ENCODE data around the gene PYGB.

The PYGB gene

DNA sequence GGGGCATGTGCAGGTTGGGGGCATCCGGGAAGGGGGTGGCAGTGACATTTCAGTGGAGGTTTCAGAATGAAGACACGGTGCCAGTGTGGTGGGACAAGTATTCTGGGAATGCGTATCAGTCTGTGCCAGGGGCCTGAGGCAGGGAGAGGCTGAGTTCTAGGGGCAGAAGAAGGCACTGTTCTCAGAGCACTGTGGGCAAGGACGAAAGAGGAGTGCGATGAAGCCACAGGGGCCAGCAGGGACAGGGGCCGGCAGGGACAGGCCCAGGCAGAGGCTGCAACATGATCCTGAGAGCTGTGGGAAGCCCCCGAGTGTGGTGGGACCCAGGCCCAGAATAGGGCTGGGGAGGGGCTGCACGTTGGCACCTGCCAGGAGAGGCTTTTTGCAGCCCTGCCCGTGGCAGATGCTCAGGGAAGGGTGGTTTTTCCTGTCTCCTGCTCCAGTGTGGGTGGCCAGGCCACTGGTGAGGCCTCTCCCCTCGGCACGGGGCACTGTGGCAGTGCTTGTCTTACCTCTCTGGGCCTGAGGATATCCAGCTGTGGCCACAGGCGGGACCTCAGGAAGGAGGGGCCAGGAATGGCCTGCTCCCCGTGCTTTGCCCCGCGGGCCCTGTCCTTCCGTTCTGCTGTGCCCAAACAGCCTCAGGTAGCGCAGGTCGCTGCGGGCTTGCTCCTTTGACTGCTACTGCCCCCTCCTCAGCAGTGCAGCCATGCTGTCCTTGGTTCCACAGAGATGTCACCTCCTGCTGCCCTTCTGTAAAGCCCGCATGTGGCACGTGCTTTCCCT lies 42.4 kb upstream of the PYGB start:
- Histone ChIP-seq H3K4me1 (peaks cover 28 to 51% (median 32%) of the 10 kb centered on the region in 10 experiments), H3K9me3 (replicated peaks in 1 of 11) (peaks cover 0 to 7% (median 0%) of the 10 kb centered on the region in 11 experiments; a peak in 3 of 22 replicates), H3K36me3 (peaks cover 25 to 48% (median 37%) of the 10 kb centered on the region in 11 experiments), H3K27me3 (no peaks in the 10 kb centered on the region), H3K4me3 (no peak overlapping the region), H4K20me1 (peaks cover 0 to 50% (median 24%) of the 10 kb centered on the region in 11 experiments; a peak in 14 of 22 replicates), H3K9ac (peak overlapping the region in 4 of 11 experiments; percentile 43 to 70 (median 66); a peak in 7 of 22 replicates), H3K27ac (peak overlapping the region in 8 of 11 experiments; percentile 43 to 79 (median 67); a peak in 16 of 22 replicates), H3K4me2 (peak overlapping the region; percentile 3 to 97 (median 72); a peak in 18 of 22 replicates)
- no peak for TF ChIP-seq Cebpa-rat (IDR thresholded peaks at IDR 0.05)

DNA sequence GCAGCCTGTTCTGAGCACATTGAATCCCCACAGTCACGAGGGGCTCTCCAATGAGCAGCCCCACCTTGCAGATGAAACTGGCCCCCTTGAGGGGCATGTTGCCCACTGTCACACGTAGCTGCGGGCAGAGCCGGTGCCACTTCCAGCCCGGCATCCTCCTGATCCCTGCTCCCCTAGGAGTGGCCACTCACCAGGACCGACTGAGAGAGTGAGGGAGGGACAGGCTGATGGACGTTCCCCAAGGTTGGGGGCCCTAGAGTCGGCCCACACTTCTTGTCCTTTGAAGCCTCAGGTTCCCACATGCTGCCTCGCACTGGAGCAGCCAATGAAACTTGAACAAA lies 41.9 kb upstream of the PYGB start:
- Histone ChIP-seq H3K36me3 (peaks cover 31 to 54% (median 43%) of the 10 kb centered on the region in 11 experiments), H3K4me3 (no peak overlapping the region), H3K4me1 (peaks cover 28 to 51% (median 32%) of the 10 kb centered on the region in 10 experiments), H3K9ac (peak overlapping the region in 2 of 11 experiments; percentile 66 to 70; a peak in 2 of 22 replicates), H4K20me1 (peaks cover 0 to 46% (median 24%) of the 10 kb centered on the region in 11 experiments; a peak in 14 of 22 replicates), H3K27ac (peak overlapping the region in 4 of 11 experiments; percentile 72 to 79 (median 77); a peak in 3 of 22 replicates), H3K4me2 (peak overlapping the region in 2 of 11 experiments; percentile 93 to 97; a peak in 4 of 22 replicates), H3K27me3 (no peaks in the 10 kb centered on the region), H3K9me3 (replicated peaks in 1 of 11) (peaks cover 0 to 7% (median 0%) of the 10 kb centered on the region in 11 experiments; a peak in 3 of 22 replicates)
- TF ChIP-seq Cebpa-rat (IDR thresholded peaks at IDR 0.05): no peak

DNA sequence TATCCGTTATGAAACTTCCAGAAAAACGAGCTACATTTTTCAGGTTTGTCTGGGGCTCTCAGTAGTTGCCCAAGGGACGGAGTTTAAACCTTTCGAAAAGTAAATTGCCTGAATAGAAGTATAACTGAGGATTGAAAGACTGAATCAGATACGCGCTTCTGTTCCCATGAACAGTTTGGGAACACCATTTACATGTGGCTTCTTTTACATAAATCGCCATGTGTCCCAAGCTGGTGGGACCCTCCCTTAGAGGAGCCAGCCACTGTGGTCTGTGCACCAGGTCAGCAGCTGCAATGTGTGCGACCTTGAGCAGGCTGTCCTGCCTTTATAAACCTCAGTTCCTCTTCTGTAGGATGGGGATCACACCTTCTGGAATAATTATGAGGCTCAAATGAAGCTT lies 41.3 kb upstream of the PYGB start:
- Histone ChIP-seq H3K9ac (no peak overlapping the region), H3K36me3 (peaks cover 33 to 58% (median 47%) of the 10 kb centered on the region in 11 experiments), H3K4me2 (no peak overlapping the region), H3K9me3 (replicated peaks in 1 of 11) (peaks cover 0 to 6% (median 0%) of the 10 kb centered on the region in 11 experiments; a peak in 3 of 22 replicates), H3K27me3 (no peaks in the 10 kb centered on the region), H4K20me1 (peaks cover 0 to 41% (median 24%) of the 10 kb centered on the region in 11 experiments; a peak in 14 of 22 replicates), H3K27ac (no peak overlapping the region), H3K4me3 (no peak overlapping the region), H3K4me1 (peaks cover 28 to 49% (median 32%) of the 10 kb centered on the region in 10 experiments)
- TF ChIP-seq Cebpa-rat (IDR thresholded peaks at IDR 0.05): no peak

DNA sequence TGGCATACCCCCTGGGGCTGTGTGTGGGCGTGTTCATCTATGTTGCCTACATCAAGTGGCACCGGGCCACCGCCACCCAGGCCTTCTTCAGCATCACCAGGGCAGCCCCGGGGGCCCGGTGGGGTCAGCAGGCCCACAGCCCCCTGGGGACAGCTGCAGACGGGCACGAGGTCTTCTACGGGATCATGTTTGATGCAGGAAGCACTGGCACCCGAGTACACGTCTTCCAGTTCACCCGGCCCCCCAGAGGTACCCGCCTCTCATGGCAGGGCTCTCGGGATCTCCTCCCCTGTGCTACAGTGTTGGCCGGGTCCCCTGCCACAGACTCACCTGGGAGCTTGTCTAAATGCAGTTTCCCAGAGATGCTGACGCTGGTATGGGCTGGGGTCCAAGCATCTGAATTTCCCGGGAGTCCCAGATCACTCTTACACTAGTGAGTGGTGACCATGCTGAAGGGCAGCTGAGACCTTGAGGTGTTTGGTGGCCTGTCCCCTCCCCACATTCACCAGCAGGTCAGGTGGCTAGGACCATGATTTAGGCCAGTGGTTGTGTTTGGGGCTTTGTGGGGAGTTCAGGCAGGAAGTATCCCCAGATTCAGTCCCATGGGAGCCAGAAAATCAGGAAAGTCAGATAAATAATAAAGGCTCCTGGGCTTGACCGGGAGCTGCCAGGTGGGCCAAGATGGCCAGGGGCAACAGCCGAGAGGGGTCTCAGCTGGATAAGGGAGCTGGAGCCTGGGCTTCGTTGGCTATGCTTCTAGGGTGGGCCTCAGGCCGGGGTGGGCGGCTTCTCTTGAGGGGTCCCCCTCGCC lies 40.5 kb upstream of the PYGB start:
- Histone ChIP-seq H3K4me3 (no peak overlapping the region), H3K27me3 (no peaks in the 10 kb centered on the region), H3K9me3 (replicated peaks in 1 of 11) (no peaks in the 10 kb centered on the region), H3K4me2 (no peak overlapping the region), H3K27ac (no peak overlapping the region), H4K20me1 (peaks cover 0 to 39% (median 27%) of the 10 kb centered on the region in 11 experiments; a peak in 14 of 22 replicates), H3K36me3 (peaks cover 36 to 61% (median 51%) of the 10 kb centered on the region in 11 experiments), H3K9ac (no peak overlapping the region), H3K4me1 (peaks cover 28 to 41% (median 32%) of the 10 kb centered on the region in 10 experiments)
- no peak for TF ChIP-seq Cebpa-rat (IDR thresholded peaks at IDR 0.05)

DNA sequence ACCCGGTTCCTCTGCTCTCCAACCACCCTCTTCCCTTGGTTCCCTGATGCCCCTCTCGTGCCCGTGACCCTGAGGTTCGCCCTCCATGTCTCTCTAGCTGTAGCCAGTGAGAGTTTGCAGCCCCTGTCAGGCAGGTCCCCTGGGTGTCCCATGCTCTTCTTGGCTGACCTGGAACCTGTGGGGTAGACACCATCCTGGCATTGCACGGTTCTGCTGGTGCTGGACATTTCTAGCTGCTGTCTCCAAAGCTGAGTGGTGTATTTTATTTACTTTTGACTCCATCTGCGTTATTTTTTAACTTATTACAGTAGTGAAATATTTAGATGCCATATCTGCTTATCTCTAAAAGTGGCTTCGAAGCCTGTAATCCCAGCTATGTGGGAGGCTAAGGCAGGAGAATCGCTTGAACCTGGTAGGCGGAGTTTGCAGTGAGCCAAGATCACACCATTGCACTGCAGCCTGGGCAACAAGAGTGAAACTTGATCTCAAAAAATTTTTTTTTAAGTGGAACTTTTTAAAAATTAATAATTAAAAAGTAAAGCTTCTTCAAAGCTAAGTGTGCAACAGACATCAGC lies 39.8 kb upstream of the PYGB start:
- Histone ChIP-seq H3K4me1 (peaks cover 26 to 34% (median 30%) of the 10 kb centered on the region in 10 experiments), H3K9me3 (replicated peaks in 1 of 11) (no peaks in the 10 kb centered on the region), H3K4me2 (no peak overlapping the region), H4K20me1 (peaks cover 0 to 39% (median 27%) of the 10 kb centered on the region in 11 experiments; a peak in 14 of 22 replicates), H3K27ac (no peak overlapping the region), H3K36me3 (peaks cover 41 to 68% (median 52%) of the 10 kb centered on the region in 11 experiments), H3K27me3 (no peaks in the 10 kb centered on the region), H3K4me3 (no peak overlapping the region), H3K9ac (no peak overlapping the region)
- no peak for TF ChIP-seq Cebpa-rat (IDR thresholded peaks at IDR 0.05)

DNA sequence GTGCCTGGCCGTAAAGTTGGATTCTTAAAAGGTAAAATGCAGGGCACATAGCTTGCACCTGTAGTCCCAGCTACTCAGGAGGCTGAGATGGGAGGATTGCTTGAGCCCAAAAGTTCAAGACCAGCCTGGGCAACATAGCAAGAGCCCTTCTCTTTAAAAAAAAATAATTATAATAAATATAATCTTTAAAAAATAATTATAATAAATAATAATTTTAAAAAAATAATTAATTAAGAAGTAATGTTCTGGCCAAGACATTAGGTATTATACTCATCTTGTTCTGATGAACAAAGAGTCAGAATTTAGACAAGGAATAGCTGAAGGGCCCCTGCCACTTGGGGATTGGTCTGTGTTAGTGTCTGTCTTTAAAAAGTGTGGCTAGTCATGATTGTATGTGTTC lies 38.5 kb upstream of the PYGB start:
- no peak overlapping the region for H3K4me2 ChIP-seq
- peaks cover 0 to 44% (median 27%) of the 10 kb centered on the region in 11 experiments; a peak in 15 of 22 replicates for H4K20me1 ChIP-seq
- no peak for TF ChIP-seq Cebpa-rat (IDR thresholded peaks at IDR 0.05)
- H3K9me3 ChIP-seq (replicated peaks in 1 of 11): no peaks in the 10 kb centered on the region
- peaks cover 54 to 82% (median 66%) of the 10 kb centered on the region in 11 experiments for H3K36me3 ChIP-seq
- H3K4me3 ChIP-seq: no peak overlapping the region
- no peak overlapping the region for H3K9ac ChIP-seq
- no peaks in the 10 kb centered on the region for H3K27me3 ChIP-seq
- H3K27ac ChIP-seq: no peak overlapping the region
- peaks cover 13 to 20% (median 17%) of the 10 kb centered on the region in 10 experiments for H3K4me1 ChIP-seq

DNA sequence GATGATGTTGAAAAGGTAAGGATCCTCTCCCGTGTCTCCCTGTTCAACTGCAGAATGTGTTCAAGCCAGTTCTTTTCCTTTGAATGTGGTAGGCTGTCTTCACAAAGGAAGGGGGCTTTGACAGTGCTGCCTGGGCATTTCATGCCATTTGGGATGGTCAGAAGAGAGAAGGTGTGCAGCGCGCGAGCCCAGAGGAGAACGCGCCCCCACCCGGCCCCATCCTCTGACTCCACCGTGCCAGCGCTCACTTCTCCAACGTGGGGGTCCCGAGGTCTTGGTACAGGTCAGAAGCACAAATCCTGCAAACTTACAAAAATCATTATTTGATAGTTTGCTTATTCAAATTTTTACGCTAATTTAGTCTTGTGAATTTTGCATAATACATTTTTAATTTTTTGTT lies 38.0 kb upstream of the PYGB start:
- peaks cover 0 to 44% (median 22%) of the 10 kb centered on the region in 11 experiments; a peak in 15 of 22 replicates for H4K20me1 ChIP-seq
- H3K27ac ChIP-seq: no peak overlapping the region
- H3K27me3 ChIP-seq: no peaks in the 10 kb centered on the region
- no peak overlapping the region for H3K4me3 ChIP-seq
- H3K36me3 ChIP-seq: peaks cover 59 to 87% (median 71%) of the 10 kb centered on the region in 11 experiments
- no peak overlapping the region for H3K9ac ChIP-seq
- H3K4me2 ChIP-seq: no peak overlapping the region
- no peaks in the 10 kb centered on the region for H3K9me3 ChIP-seq (replicated peaks in 1 of 11)
- no peak for TF ChIP-seq Cebpa-rat (IDR thresholded peaks at IDR 0.05)
- peaks cover 8 to 15% (median 12%) of the 10 kb centered on the region in 10 experiments; a peak in 19 of 20 replicates for H3K4me1 ChIP-seq

DNA sequence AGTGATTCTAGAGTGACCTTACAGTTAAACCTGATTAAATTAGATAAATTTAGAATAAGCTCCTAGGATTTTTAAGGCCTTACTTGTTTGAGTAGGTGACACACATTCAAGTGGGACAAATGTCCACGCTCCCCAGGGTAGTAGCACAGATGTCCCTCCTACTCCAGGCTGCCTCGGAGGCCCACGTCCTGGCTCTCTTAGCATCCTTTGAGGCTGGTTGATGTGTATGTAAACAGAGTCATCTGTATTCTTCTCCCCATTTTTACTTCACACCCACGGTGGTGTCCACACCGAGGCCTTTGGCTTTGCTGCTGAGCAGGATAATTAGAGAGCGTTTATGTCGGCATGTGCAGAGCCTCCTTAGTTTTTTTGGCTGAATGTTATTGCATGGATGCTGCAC lies 36.6 kb upstream of the PYGB start:
- no peak for TF ChIP-seq Cebpa-rat (IDR thresholded peaks at IDR 0.05)
- peaks cover 72 to 94% (median 83%) of the 10 kb centered on the region in 11 experiments for H3K36me3 ChIP-seq

More for the DNA sequence above, 36.6 kb upstream of the PYGB start:
- Histone ChIP-seq H3K4me3 (no peak overlapping the region), H4K20me1 (peaks cover 0 to 30% (median 11%) of the 10 kb centered on the region in 11 experiments; a peak in 11 of 22 replicates), H3K27me3 (no peaks in the 10 kb centered on the region), H3K4me1 (peaks cover 0 to 8% (median under 1%) of the 10 kb centered on the region in 10 experiments; a peak in 6 of 20 replicates), H3K9me3 (replicated peaks in 1 of 11) (no peaks in the 10 kb centered on the region), H3K9ac (no peak overlapping the region), H3K4me2 (no peak overlapping the region), H3K27ac (no peak overlapping the region)
